Measurements from ENCODE around the gene TMEM116.
"Not testable (repeated sequence)": the region's sequence is repeated elsewhere in the genome, so short reads cannot be mapped to it uniquely, and the experiment has no call there.

Gene TMEM116

GRCh38 chr12:112008918-112009317, 4.0 kb downstream of the TMEM116 start:
- DNase-seq, result no peak

GRCh38 chr12:112007945-112008344, 5.0 kb downstream of the TMEM116 start:
- DNase-seq, result no peak

- DNase-seq, result no peak
These were observed 7.3 kb downstream of the TMEM116 start for GRCh38 chr12:112005419-112006395.

GRCh38 chr12:112004041-112004440, 8.9 kb downstream of the TMEM116 start:
- DNase-seq, result no peak

- DNase-seq, result no peak
These were observed 11.4 kb downstream of the TMEM116 start for GRCh38 chr12:112001576-112001975.

GRCh38 chr12:112000820-112001219, 12.1 kb downstream of the TMEM116 start:
- DNase-seq, result no peak

- DNase-seq, result not testable (repeated sequence)
These were observed 13.8 kb downstream of the TMEM116 start for GRCh38 chr12:111999129-111999528.

GRCh38 chr12:111998015-111998414, 14.9 kb downstream of the TMEM116 start:
- no peak for DNase-seq

GRCh38 chr12:111997300-111997699, 15.7 kb downstream of the TMEM116 start:
- DNase-seq, result no peak

GRCh38 chr12:111995782-111996480, 17.0 kb downstream of the TMEM116 start:
- no peak for DNase-seq

GRCh38 chr12:111994211-111995111, 18.5 kb downstream of the TMEM116 start:
- peak; percentile 59 for DNase-seq

GRCh38 chr12:111993292-111994150, 19.4 kb downstream of the TMEM116 start:
- peak; percentile 52 for DNase-seq

GRCh38 chr12:111992464-111992863, 20.5 kb downstream of the TMEM116 start:
- no peak for DNase-seq

- no peak for DNase-seq
These were observed 21.0 kb downstream of the TMEM116 start for GRCh38 chr12:111991946-111992345.

GRCh38 chr12:111991535-111991934, 21.4 kb downstream of the TMEM116 start:
- DNase-seq, result no peak

- no peak for DNase-seq
These were observed 28.1 kb downstream of the TMEM116 start for GRCh38 chr12:111984820-111985219.

GRCh38 chr12:111981987-111982386, 31.0 kb downstream of the TMEM116 start:
- no peak for DNase-seq

- DNase-seq, result no peak
These were observed 32.4 kb downstream of the TMEM116 start for GRCh38 chr12:111980598-111980997.

GRCh38 chr12:111978545-111978944, 34.4 kb downstream of the TMEM116 start:
- DNase-seq, result no peak

- no peak for DNase-seq
These were observed 36.1 kb downstream of the TMEM116 start for GRCh38 chr12:111976860-111977259.

GRCh38 chr12:111976291-111976690, 36.7 kb downstream of the TMEM116 start:
- DNase-seq, result no peak
